Tibial artery (tissue), 4 donors: ENCODE measurements around the gene ABT1.

ENCODE experiments used
- DNase-seq, 2 donors: peaks; one replicate each; pipeline ENCODE4 v3.0.0-alpha.2; 2019
- H3K27ac ChIP-seq, 2 donors: fragments of 200-600 bp; sonication (generic) in 1 of 2; 1 replicate in 1 of 2; 2 replicates in 1 of 2; pipeline ENCODE4 v1.5.1; 2018 to 2019; ENCODE audit warnings: mild to moderate bottlenecking in 1 of 2
- H3K27me3 ChIP-seq, 2 donors: fragments of 200-600 bp; sonication (generic) in 1 of 2; one replicate each; pipeline versions ENCODE4 v1.5.1 to v1.6.0; 2016 to 2019
- H3K36me3 ChIP-seq, 3 donors: fragments of 200-600 bp; sonication (generic) in 2 of 3; one replicate each; pipeline ENCODE4 v1.5.1; 2016 to 2019; ENCODE audit warnings: mild to moderate bottlenecking in 2 of 3
- H3K4me1 ChIP-seq, 4 donors: fragments of 200-600 bp; sonication (generic) in 2 of 4; 1 replicate in 3 of 4; 2 replicates in 1 of 4; pipeline ENCODE4 v1.5.1; 2016 to 2019
- H3K4me3 ChIP-seq, 2 donors: fragments of 200-600 bp; sonication (generic) in 1 of 2; 1 replicate in 1 of 2; 2 replicates in 1 of 2; pipeline ENCODE4 v1.5.1; 2018 to 2019; ENCODE audit warnings: mild to moderate bottlenecking in 2 of 2
- H3K9me3 ChIP-seq, 3 donors: fragments of 200-600 bp; sonication (generic) in 1 of 3; one replicate each; pipeline ENCODE4 v1.5.1; 2016 to 2019
- intact Hi-C: fragments of 100-400 bp; cut with DNase I; formaldehyde crosslinking; loops from one replicate; pipeline ENCODE4 v1.15.0; 2023; ENCODE audit warnings: low total_unique reads
- TF ChIP-seq, protein P1 (sequence below), 2 experiments: fragments of 200-600 bp in 1 of 2; fragments of 450-650 bp in 1 of 2; IDR thresholded peaks; one replicate each; pipeline ENCODE4 v1.5.1; 2017 to 2019; ENCODE audit warnings: antibody characterized with exemption in 2 of 2, mild to moderate bottlenecking in 1 of 2, moderate library complexity in 1 of 2

ABT1 gene

DNA sequence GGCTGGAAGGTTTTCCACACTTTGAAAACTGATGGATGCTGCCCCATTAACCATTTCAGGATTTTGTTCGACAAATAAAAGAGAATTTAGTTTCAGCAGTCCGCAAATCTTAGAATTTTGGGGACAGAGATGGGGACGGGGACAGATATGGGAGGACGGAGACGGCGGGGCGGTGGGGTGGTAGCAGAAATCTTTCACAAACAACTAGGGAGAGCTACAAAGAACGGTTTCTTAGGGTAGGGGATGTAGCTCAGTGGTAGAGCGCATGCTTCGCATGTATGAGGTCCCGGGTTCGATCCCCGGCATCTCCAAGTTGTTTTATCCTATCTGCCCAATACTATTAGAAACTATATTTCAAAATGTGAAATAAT is 43.5 kb upstream of the ABT1 start:
- intact Hi-C loops, result no loop called here
- peak; percentile 74 to 83 for DNase-seq
- TF ChIP-seq, protein P1, sequence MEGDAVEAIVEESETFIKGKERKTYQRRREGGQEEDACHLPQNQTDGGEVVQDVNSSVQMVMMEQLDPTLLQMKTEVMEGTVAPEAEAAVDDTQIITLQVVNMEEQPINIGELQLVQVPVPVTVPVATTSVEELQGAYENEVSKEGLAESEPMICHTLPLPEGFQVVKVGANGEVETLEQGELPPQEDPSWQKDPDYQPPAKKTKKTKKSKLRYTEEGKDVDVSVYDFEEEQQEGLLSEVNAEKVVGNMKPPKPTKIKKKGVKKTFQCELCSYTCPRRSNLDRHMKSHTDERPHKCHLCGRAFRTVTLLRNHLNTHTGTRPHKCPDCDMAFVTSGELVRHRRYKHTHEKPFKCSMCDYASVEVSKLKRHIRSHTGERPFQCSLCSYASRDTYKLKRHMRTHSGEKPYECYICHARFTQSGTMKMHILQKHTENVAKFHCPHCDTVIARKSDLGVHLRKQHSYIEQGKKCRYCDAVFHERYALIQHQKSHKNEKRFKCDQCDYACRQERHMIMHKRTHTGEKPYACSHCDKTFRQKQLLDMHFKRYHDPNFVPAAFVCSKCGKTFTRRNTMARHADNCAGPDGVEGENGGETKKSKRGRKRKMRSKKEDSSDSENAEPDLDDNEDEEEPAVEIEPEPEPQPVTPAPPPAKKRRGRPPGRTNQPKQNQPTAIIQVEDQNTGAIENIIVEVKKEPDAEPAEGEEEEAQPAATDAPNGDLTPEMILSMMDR (IDR thresholded peaks at IDR 0.05), result no peak
- H3K27ac ChIP-seq, result peak overlapping the region; percentile 75 to 77
- H3K27me3 ChIP-seq, result no peaks in the 10 kb centered on the region
- H3K4me3 ChIP-seq, result peak overlapping the region; percentile 49 to 59
- no peaks in the 10 kb centered on the region for H3K36me3 ChIP-seq
- no peaks in the 10 kb centered on the region for H3K9me3 ChIP-seq
- H3K4me1 ChIP-seq, result peaks cover 0 to 18% (median 5%) of the 10 kb centered on the region in 4 donors

DNA sequence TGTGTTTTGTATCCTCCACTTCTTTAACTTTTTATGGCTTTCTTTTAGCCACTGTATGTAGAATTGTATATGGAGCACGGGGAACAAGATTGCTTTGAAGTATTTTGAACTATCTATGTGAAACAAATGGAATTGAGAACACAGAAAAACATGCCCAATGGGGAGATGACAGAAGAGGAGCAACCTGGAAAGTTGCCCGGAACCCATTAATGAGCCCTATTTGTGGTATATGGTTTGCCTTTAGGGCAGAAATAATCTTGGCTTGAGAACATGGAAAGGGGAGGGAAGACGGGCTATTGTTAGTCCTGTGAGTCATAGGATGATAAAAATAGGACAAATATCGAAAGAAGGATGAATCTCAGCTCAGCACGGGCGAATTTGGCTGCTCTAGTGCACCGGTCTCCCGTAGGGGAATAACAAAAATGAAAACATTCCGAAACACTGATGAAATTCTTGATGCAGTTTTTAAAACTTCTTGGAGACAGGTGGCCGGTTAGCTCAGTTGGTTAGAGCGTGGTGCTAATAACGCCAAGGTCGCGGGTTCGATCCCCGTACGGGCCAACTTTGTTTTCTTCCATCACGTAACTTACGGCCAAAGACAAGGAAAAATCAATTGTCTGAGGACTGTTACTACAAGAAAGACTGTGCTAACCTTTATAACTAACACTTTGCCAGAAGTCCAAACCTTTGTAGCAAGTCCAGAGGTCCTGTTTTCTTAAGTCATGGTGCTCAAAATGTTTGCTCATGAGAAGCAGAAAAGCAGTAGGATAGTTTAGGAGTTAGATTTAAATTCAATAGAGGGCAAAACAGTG is 42.9 kb upstream of the ABT1 start:
- TF ChIP-seq, protein P1 (IDR thresholded peaks at IDR 0.05), result no peak
- peak; percentile 82 to 89 for DNase-seq
- peak overlapping the region; percentile 75 to 77 for H3K27ac ChIP-seq
- H3K4me3 ChIP-seq, result peak overlapping the region; percentile 49 to 59
- no peaks in the 10 kb centered on the region for H3K36me3 ChIP-seq
- intact Hi-C loops, result no loop called here
- H3K27me3 ChIP-seq, result no peaks in the 10 kb centered on the region
- peaks cover 0 to 18% (median 5%) of the 10 kb centered on the region in 4 donors for H3K4me1 ChIP-seq
- H3K9me3 ChIP-seq, result no peaks in the 10 kb centered on the region

DNA sequence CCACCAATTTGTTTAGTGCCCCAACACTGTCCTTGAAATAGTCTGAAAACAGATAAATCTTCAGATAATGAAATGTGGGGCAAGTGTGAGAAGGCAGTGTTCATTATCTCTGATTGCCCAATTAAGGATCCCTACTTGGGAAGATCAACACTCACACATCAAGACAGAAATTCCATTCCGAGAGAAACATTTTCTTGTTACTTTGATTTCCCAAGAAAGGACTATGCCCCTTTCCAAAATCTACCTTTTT is 42.4 kb upstream of the ABT1 start:
- Histone ChIP-seq H3K4me3 (peak overlapping the region; percentile 49 to 59), H3K4me1 (peaks cover 0 to 18% (median 5%) of the 10 kb centered on the region in 4 donors), H3K27ac (peak overlapping the region; percentile 75 to 77), H3K27me3 (no peaks in the 10 kb centered on the region), H3K36me3 (no peaks in the 10 kb centered on the region), H3K9me3 (no peaks in the 10 kb centered on the region)
- intact Hi-C loops, result no loop called here
- TF ChIP-seq, protein P1 (IDR thresholded peaks at IDR 0.05), result no peak
- no peak for DNase-seq

DNA sequence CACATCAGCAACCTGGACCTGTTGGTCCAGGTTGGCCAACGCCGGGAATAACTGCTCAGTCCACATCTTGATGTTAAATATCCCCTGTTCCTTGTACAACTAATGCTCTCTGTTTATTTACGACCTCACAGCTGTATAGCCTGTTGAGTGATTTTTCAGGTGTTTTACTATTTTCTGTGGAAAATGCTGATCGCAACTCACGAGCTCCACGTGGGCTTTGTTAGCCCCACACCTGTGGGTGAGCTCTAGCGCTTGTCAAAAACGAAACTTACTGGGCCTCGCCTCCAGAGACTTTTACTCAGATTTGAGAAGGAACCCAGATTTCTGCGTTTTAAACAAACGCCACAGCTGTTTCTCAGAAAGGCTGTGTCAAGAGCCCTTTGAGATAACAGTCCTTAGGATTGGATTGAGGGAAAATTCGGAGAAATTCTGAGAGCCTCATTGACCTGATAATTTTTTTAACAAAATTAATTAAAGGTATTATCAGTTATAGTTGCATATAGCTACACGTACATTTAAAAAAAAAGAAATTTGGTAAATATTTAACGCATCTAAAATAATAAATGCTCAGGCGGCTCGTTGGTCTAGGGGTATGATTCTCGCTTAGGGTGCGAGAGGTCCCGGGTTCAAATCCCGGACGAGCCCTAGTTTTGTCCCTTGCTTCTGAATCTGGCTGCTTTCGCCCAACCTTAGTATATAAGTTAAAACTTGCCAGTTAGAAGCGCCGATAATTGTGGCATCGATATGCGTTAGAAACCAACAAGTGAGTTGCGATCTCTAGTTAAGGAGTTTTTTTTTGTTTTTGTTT is 41.9 kb upstream of the ABT1 start:
- Histone ChIP-seq H3K27me3 (no peaks in the 10 kb centered on the region), H3K4me3 (peak overlapping the region; percentile 49 to 59), H3K36me3 (no peaks in the 10 kb centered on the region), H3K27ac (peak overlapping the region; percentile 75 to 77), H3K4me1 (peaks cover 0 to 18% (median 5%) of the 10 kb centered on the region in 4 donors), H3K9me3 (no peaks in the 10 kb centered on the region)
- DNase-seq, result no peak
- TF ChIP-seq, protein P1 (IDR thresholded peaks at IDR 0.05), result no peak
- intact Hi-C loops, result no loop called here

DNA sequence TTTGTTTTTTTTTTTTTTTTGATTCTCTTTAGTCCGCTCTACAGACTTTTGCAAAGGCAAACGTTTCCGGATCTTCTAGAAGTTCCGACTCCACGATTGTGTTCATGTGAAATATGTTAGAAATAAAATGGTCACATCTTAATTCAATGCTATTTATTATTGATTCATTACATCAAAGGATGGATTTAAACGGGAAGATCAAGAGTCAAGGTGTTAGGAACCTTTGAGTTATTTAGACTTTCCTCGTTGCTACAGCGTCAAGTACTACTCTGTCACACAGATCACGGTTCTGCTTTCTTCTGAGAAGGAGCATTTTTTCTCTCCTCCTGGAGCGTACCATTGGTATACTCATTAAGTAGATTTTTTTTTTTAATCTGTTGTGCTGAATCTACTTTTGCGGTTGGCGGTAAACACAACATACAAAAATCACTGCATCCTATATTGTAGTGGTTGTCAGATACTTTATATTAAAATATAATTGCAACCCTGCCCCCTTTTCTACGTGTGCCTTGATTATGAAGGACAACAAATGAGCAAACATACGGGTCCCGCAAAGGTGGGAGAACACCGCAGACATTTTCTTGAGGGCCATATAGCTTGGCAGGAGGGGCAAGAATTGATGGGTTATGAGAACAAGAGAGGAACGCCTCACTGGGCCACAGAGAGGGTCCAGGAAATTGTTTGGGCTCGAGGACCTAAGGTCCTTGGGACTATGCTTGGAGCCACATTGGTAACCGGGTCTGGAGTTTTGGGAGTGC is 41.1 kb upstream of the ABT1 start:
- Histone ChIP-seq H3K27ac (no peak overlapping the region), H3K36me3 (no peaks in the 10 kb centered on the region), H3K27me3 (no peaks in the 10 kb centered on the region), H3K4me3 (no peak overlapping the region), H3K4me1 (peaks cover 0 to 18% (median 5%) of the 10 kb centered on the region in 4 donors), H3K9me3 (no peaks in the 10 kb centered on the region)
- intact Hi-C loops, result no loop called here
- no peak for DNase-seq
- TF ChIP-seq, protein P1 (IDR thresholded peaks at IDR 0.05), result no peak
